Neural progenitor cell (in vitro differentiated cells): ENCODE results near the gene BLOC1S3. TPM values are rescaled to one million over a fixed set of nuclear protein-coding genes. Genes with fewer than 3 reads are reported as not detected.

Source experiments
- DNase-seq: peaks from one replicate; pipeline ENCODE4 v3.0.0-alpha.2; 2016; ENCODE audit warnings: low spot score
- H2AFZ ChIP-seq: fragments of 200-600 bp; sonication (generic); replicated peaks from 2 replicates; pipeline ENCODE4 v1.6.1; 2016; ENCODE audit warnings: antibody characterized with exemption
- H3F3A ChIP-seq: fragments of 200-600 bp; sonication (generic); 2 replicates; pipeline ENCODE4 v1.6.1; 2016; ENCODE audit warnings: antibody characterized with exemption, low read depth
- H3K27ac ChIP-seq: fragments of 200-600 bp; sonication (generic); 2 replicates; pipeline ENCODE4 v1.5.1; 2016; ENCODE audit warnings: mild to moderate bottlenecking
- H3K27me3 ChIP-seq: fragments of 200-600 bp; sonication (generic); 2 replicates; pipeline ENCODE4 v1.6.1; 2016; ENCODE audit warnings: mild to moderate bottlenecking, moderate library complexity
- H3K36me3 ChIP-seq: fragments of 200-600 bp; sonication (generic); 2 replicates; pipeline ENCODE4 v1.5.1; 2016
- H3K4me1 ChIP-seq: fragments of 200-600 bp; sonication (generic); 2 replicates; pipeline ENCODE4 v1.6.1; 2016; ENCODE audit warnings: mixed run types
- H3K4me2 ChIP-seq: fragments of 200-600 bp; sonication (generic); 2 replicates; pipeline ENCODE4 v1.6.1; 2016
- H3K4me3 ChIP-seq: fragments of 200-600 bp; sonication (generic); 2 replicates; pipeline ENCODE4 v1.5.1; 2016
- H3K79me2 ChIP-seq: fragments of 200-600 bp; sonication (generic); 2 replicates; pipeline ENCODE4 v1.6.1; 2016; ENCODE audit warnings: low read depth
- H3K9ac ChIP-seq: fragments of 200-600 bp; sonication (generic); 2 replicates; pipeline ENCODE4 v1.6.1; 2016
- H3K9me3 ChIP-seq: fragments of 200-600 bp; sonication (generic); 2 replicates; pipeline ENCODE4 v1.5.1; 2016; ENCODE audit warnings: low read depth
- H4K20me1 ChIP-seq: fragments of 200-600 bp; sonication (generic); 2 replicates; pipeline ENCODE4 v1.6.1; 2016; ENCODE audit warnings: low read depth
- H3K27ac Mint-ChIP-seq: 3 replicates; pipeline ENCODE4 v1.8.0; 2021; ENCODE audit warnings: mixed read lengths
- H3K27me3 Mint-ChIP-seq: 2 replicates; pipeline ENCODE4 v1.8.0; 2022; ENCODE audit warnings: low read depth, mild to moderate bottlenecking, inconsistent platforms, moderate library complexity, mixed read lengths; ENCODE audit not compliant: insufficient read depth
- H3K36me3 Mint-ChIP-seq: 3 replicates; pipeline ENCODE4 v1.8.0; 2021; ENCODE audit warnings: mixed read lengths
- H3K4me1 Mint-ChIP-seq: 3 replicates; pipeline ENCODE4 v1.8.0; 2021; ENCODE audit warnings: mixed read lengths
- H3K4me3 Mint-ChIP-seq: 3 replicates; pipeline ENCODE4 v1.8.0; 2021; ENCODE audit warnings: mild to moderate bottlenecking, moderate library complexity, mixed read lengths
- H3K9me3 Mint-ChIP-seq: 3 replicates; pipeline ENCODE4 v1.8.0; 2020; ENCODE audit warnings: mixed read lengths
- CTCF ChIP-seq: fragments of 200-600 bp; sonication (generic); IDR thresholded peaks from 2 replicates; pipeline ENCODE4 v1.5.1; 2017; ENCODE audit warnings: antibody characterized with exemption, mild to moderate bottlenecking
- EZH2 ChIP-seq: fragments of 200-600 bp; sonication (generic); IDR thresholded peaks from 2 replicates; pipeline ENCODE4 v1.6.1; 2017; ENCODE audit warnings: antibody characterized with exemption, mild to moderate bottlenecking, moderate library complexity
- EZH2phosphoT487 ChIP-seq: fragments of 200-600 bp; sonication (generic); IDR thresholded peaks from 2 replicates; pipeline ENCODE4 v1.6.1; 2017; ENCODE audit warnings: antibody characterized with exemption
- total RNA-seq: library from RNA; depleted of rRNA; stranded (reverse); fragments of >200 nt; gene quantifications from 2 replicates; pipeline ENCODE4 v1.2.3, GENCODE V29; 2015; ENCODE audit warnings: low replicate concordance

Gene BLOC1S3
- total RNA-seq, 1 donor from 2014 or later: 2.0 TPM

- no peaks in the 10 kb centered on the region for H3K9me3 ChIP-seq
- no peak within 1 kb of the TSS for H3K27ac ChIP-seq
- Mint-ChIP-seq H3K36me3 (no peaks in the 10 kb centered on the region), H3K27ac (no peak within 1 kb of the TSS), H3K27me3 (peaks cover 4% of the 10 kb centered on the region), H3K9me3 (no peaks in the 10 kb centered on the region), H3K4me3 (peak within 1 kb of the TSS; percentile 1), H3K4me1 (peaks cover 12% of the 10 kb centered on the region)
- H3K36me3 ChIP-seq: no peaks in the 10 kb centered on the region
- peaks cover 8% of the 10 kb centered on the region for H4K20me1 ChIP-seq
- H3F3A ChIP-seq: no peaks in the 10 kb centered on the region
- H3K4me3 ChIP-seq: no peak within 1 kb of the TSS
- no peak for DNase-seq
- H3K79me2 ChIP-seq: no peaks in the 10 kb centered on the region
- H2AFZ ChIP-seq: no peak within 1 kb of the TSS
- no peak within 1 kb of the TSS for H3K9ac ChIP-seq
- no peak within 1 kb of the TSS for H3K4me2 ChIP-seq
- no peak for TF ChIP-seq CTCF
- TF ChIP-seq EZH2phosphoT487: no peak
- TF ChIP-seq EZH2: no peak
- peaks cover 3% of the 10 kb centered on the region for H3K4me1 ChIP-seq
- H3K27me3 ChIP-seq: peaks cover 30% of the 10 kb centered on the region
Observed at GRCh38 chr19:45160870-45161737, 17.5 kb upstream of the BLOC1S3 start, which contains the start of gene NKPD1. Gene NKPD1, minus strand, starts transcription at chr19:45160982. Its CDS starts 832 bp downstream, at chr19:45160150.

DNA sequence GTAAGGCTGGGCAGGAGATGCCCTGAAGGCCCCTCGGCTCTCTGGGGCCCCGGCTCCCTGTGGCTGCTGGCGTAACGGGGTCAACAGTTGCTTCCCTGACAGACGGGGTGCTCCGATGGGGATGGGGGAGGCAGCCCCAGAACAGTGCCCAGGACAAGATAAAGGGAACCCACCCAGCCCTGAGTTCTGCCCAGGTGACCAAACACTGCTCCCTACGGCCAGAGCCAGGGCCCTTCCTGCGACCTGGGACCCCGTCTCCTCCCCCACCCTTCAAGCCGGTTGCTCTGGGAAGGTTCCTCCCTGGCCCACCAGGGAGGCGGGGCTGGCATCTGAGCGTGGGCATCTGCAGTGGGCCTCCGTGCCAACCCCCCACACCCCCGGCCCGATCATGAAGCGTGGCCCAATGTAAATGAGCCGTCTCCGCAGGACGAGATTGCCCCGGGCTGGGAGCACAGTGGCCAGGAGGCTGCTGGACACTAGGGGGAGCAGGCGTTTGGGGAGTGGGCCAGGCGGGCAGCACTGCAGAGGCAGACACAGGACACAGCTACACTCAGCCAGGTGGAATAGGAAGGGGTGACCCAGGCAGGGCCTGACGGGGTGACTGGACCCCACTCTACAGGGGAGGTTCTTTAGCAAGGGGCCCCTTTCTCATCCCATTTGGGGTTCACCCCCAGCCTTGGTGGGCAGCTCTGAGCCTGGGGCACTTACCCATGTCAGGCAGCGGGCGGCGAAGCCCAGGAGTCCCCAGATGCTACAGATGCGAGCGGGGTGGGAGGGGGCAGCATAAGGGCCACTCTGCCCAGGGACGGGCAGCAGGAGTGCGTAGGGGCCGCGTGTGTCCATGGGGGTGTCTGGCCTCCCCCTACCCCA is 16.6 kb upstream of the BLOC1S3 start:
- Histone ChIP-seq H3K4me2 (no peak overlapping the region), H2AFZ (no peak overlapping the region), H4K20me1 (peaks cover 13% of the 10 kb centered on the region)

More for the DNA sequence above, 16.6 kb upstream of the BLOC1S3 start:
- Histone ChIP-seq H3K36me3 (no peaks in the 10 kb centered on the region), H3K79me2 (no peaks in the 10 kb centered on the region), H3K4me3 (no peak overlapping the region), H3K9ac (no peak overlapping the region), H3F3A (no peaks in the 10 kb centered on the region), H3K4me1 (no peaks in the 10 kb centered on the region), H3K27ac (no peak overlapping the region), H3K9me3 (no peaks in the 10 kb centered on the region), H3K27me3 (peaks cover 26% of the 10 kb centered on the region)
- Mint-ChIP-seq H3K36me3 (no peaks in the 10 kb centered on the region), H3K4me3 (no peak overlapping the region), H3K27me3 (peaks cover 4% of the 10 kb centered on the region), H3K27ac (no peak overlapping the region), H3K4me1 (peaks cover 10% of the 10 kb centered on the region), H3K9me3 (no peaks in the 10 kb centered on the region)
- TF ChIP-seq CTCF: peak; percentile 79
- no peak for TF ChIP-seq EZH2
- no peak for TF ChIP-seq EZH2phosphoT487
- peak; percentile 84 for DNase-seq
